Right ventricle myocardium superior (tissue), 1 donor: Measurements from ENCODE around the gene PRR33. TPM values are rescaled to one million over a fixed set of nuclear protein-coding genes. Genes with fewer than 3 reads are reported as not detected.
"Not testable (repeated sequence)": the region's sequence is repeated elsewhere in the genome, so short reads cannot be mapped to it uniquely, and the experiment has no call there.

ENCODE experiments used
- ATAC-seq: fragments of 200-7000 bp; cut with Tn5 transposase; one replicate; pipeline ENCODE4 v1.9.1; 2020; ENCODE audit warnings: mild to moderate bottlenecking; ENCODE audit not compliant: poor library complexity
- DNase-seq: peaks from one replicate; pipeline ENCODE4 v3.0.0-alpha.2; 2020
- intact Hi-C: fragments of 100-400 bp; cut with DNase I; formaldehyde crosslinking; loops from one replicate; pipeline ENCODE4 v1.11.2; 2022
- total RNA-seq: library from RNA; stranded (reverse); fragmentation: NEBNext Ultra II Directional; extraction: Animal tissue kit (Norgen Biotek cat#: 25700); gene quantifications from one replicate; pipeline ENCODE4 v1.2.1, GENCODE V29; 2021
- donor health status: DM: no; HTN: yes; CAD: no; lungs with severe emphysema.

Gene PRR33
- total RNA-seq, 1 donor from 2014 or later: 5.8 TPM

- DNase-seq: peak; percentile 92
- intact Hi-C loops: loop anchor here (5.0 to 10.0 kb wide), 3 partner anchors 35 to 262 kb away; partner anchors contain the start of gene TNNT3
- peak; percentile 79 for ATAC-seq
Observed at GRCh38 chr11:1882265-1883238, 9.1 kb downstream of the PRR33 start.

- ATAC-seq: peak; percentile 52
- intact Hi-C loops: loop anchor here (5.0 to 10.0 kb wide), 3 partner anchors 36 to 263 kb away; partner anchors contain the start of gene TNNT3
Observed at GRCh38 chr11:1881442-1882264, 10.0 kb downstream of the PRR33 start.

GRCh38 chr11:1880746-1881441 lies 10.8 kb downstream of the PRR33 start:
- DNase-seq: no peak
- intact Hi-C loops: loop anchor here (5.0 to 10.0 kb wide), 3 partner anchors 36 to 264 kb away; partner anchors contain the start of gene TNNT3
- ATAC-seq: peak; percentile 1

More at GRCh38 chr11:1881442-1882264, 10.0 kb downstream of the PRR33 start:
- peak; percentile 85 for DNase-seq

DNA sequence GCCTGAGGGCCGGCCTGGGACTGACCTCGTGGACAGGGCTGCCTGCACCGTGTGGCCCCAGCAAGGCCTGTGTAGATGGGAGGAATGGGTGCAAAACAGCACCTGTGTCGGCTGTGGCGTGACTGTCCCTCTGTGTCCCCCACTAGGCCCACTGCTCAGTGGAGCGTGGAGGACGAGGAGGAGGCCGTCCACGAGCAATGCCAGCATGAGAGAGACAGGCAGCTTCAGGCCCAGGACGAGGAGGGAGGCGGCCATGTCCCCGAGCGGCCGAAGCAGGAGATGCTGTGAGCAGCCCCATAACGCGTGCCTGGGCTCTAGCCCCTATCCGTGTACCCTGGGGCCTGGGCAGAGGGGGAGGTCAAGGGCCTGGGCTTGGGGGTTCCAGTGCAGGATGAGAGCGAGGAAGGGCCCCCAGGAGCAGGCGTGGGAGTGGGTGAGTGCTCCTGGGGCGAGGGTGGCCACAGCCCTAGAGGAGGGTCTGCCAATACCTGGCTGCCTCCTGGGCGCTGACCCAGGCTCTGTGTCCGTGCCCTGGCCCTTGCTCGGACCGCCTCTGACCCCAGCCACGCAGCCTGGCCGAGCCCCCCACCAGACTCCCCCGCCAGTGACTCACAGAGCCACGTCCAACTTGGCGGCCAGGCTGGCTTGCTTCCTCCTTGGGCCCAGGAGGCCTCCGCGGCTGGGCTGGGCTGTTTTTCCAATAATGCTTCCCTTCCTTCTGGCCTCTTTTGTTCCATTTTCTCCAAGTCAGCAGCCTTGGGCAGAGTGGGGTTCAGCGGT lies 11.6 kb downstream of the PRR33 start:
- intact Hi-C loops: loop anchor here (5.0 to 10.0 kb wide), 3 partner anchors 37 to 265 kb away; partner anchors contain the start of gene TNNT3
- ATAC-seq: peak; percentile 62

DNA sequence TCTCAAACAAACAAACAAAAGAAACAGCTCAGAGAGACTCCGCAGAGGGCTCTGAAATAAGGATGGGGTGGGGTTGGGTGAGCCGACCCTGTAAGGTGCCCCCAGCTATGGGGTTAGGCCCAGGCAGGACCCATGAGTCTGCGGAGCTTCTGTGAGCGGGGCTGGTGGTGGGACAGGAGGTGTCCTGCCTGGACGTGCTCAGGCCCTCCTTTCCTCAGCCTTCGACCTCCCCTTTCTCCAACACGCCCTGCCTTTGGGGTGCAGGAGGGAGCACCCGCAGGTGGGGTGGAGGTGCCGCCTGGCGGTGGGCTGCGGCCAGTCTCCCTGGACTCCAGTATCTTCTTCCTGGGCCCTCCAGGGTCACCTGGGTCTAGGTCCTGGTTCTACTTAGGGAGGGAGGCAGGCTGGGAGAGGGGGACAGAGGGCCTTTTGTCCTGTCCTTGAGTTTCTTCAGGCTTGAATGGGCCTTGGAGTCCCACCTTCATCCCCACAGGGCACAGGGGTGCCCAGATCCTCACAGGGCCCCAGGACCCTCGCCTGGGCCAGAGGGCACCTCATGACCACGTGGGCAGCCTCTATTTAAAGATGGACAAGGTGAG lies 12.3 kb downstream of the PRR33 start:
- intact Hi-C loops: no loop called here
- ATAC-seq (no peak), DNase-seq (peak; percentile 35)

More for the DNA sequence above, 11.6 kb downstream of the PRR33 start:
- DNase-seq: peak; percentile 90

DNA sequence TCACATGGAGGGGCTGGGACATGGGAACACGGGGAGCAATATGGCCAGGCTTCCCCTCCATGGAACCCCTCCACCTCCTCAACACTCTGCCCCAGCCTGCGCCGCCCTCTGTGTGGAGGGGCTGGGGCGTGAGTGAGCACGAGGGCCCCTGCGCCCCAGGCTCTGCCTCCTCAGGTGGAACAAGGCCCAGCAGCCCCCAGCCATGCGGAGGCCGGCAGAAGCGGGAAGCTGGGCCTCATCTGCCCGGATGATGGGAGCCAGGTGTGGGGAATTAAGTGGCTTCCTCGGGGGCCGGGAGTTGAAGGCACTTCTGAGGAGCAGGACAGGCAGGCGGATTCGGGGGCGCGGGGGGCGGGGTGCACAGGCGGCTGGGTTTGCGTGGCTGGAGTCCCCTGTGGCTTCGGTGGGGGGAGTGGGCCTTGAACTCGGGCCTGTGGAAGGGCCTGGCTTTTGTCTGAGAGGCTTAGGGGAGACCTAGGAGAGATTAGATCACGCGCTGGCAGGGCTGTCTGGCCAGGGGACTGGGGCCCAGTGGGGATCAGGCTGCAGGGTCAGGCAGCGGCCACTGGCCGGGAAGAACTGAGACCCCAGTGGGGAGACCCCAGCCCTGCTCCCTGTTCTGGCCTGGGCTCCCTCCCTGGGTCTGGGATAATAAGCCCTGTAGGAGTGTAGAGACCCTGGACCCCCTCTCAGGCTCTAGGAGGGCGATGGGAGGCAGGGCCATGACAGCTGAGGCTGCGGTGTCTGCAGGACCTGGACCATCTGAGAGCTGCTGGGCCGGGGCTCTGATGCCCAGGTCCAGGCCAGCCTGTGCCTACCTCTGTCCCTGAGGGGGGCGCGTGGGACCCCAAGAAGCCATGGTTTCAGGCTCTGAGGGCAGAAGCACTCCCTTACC lies 13.3 kb downstream of the PRR33 start:
- intact Hi-C loops: no loop called here
- DNase-seq (peak; percentile 61), ATAC-seq (peak; percentile 15)

DNA sequence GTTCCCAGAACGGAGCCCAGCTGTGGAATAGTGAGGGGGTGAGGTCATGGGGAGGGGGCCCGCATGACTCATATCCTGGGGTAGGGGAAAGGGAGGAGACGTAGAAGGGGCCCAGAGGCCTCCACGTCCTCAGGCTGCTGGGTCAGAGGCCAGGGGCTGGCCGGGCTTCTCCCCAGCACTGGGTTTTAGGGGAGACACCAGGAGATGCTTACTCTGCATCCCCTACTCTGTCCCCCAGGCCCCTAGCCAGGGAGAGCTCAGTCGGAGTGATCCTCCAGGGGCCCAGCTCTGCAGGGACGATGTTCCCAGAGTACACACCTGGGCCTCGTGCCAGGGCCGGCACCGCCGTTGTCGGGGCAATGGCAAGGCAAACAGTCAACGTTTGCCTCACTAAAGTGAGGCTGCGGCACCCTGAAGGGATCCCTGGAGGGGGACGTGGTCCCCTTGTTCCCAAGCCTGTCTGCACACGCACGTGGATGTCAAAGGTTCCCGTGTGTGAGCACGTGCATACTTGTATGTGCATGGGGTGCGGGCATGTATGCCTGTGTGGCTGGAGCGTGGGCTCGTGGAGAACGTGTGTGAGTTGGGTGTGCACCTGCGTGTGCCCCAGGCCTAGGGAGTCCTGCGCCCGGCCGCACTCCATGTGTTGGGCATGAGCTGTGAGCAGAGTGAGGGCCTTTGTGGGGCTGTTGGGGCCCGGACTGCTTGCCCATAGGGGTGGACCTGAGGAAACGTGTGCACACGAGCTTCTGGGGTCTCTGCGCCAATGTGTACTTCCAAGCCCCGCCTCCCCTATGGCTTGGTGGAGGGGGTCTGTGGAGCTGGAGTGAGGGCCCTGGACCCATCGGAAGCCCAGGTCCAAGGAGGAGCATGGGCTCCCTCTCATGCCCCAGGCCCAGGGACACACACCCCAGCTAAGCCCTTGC lies 14.2 kb downstream of the PRR33 start:
- ATAC-seq (no peak), DNase-seq (peak; percentile 81)
- intact Hi-C loops: no loop called here

- intact Hi-C loops: no loop called here
- DNase-seq: peak; percentile 86
- no peak for ATAC-seq
Observed at GRCh38 chr11:1876361-1877063, 15.2 kb downstream of the PRR33 start.

DNA sequence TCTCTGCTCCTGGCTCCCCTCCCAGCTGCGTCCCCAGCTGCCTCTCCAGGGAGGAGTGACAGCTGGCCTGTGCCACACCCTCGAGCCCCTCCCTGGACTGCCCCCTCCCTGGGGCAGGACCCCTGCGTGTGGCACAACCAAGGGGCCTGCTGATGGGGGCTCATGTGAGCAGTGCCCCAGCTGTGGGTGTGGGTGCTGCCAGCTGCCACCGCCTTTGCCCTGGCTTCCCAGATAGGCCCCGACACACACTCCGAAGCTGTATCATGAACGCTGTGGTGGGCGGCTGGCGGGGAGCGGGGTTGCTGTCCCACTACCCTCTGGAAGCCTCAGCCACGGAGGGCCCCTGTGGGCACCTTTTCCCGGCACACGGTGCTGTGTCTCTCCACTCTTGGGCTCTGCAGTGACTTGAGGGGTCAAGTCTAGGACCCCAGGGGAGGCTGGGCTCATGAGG lies 15.8 kb downstream of the PRR33 start:
- ATAC-seq, intact Hi-C loops, DNase-seq: not testable (repeated sequence)

- intact Hi-C loops: no loop called here
- ATAC-seq (no peak), DNase-seq (peak; percentile 69)
Observed at GRCh38 chr11:1875093-1875850, 16.4 kb downstream of the PRR33 start.

DNA sequence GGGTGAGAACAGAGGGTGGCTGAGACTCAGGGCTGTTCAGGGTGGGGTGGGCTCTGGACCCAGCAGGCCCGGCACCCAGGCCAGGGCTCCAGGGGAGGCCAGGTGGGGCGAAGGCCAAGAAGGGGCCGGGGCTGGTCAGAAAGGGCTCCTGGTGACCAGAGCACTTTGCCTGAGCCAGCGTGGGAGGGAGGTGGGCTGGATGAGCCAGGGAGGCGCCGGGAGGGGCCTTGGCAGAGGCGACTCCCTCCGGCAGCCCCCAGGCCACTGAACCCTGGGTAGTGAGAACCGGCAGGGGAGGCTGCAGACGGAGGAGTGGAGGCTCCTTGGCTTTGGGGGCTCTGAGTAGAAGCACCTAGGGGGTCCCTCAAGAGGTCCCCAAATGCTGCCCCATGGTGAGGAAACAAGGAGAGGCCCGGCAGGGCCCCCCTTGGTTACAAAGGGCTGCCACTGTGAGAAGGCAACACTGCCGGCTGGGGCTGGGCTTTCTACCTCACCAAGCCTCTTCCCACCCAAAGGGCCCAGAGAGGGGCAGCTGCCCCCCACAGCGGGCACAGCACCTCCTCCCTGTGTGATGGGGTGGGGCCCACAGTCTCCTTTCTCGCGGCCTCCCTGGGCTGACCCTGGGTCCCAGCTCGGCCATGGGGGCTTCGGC lies 17.1 kb downstream of the PRR33 start:
- peak; percentile 49 for DNase-seq
- ATAC-seq, intact Hi-C loops: not testable (repeated sequence)

- intact Hi-C loops, ATAC-seq: not testable (repeated sequence)
- peak; percentile 16 for DNase-seq
Observed at GRCh38 chr11:1873813-1874150, 17.9 kb downstream of the PRR33 start.

- intact Hi-C loops: no loop called here
- ATAC-seq (peak; percentile 16), DNase-seq (peak; percentile 50)
Observed at GRCh38 chr11:1873048-1873812, 18.5 kb downstream of the PRR33 start.
